Heart left ventricle (tissue), 13 donors: Measurements from ENCODE around the gene CDC42SE2.

Experiments
- CTCF ChIP-seq, 12 donors: fragments of 200-600 bp; sonication (generic) in 4 of 12; IDR thresholded peaks; one replicate each; pipeline versions ENCODE4 v1.5.0 to v1.8.0; 2018 to 2022; ENCODE audit warnings: antibody characterized with exemption in 12 of 12, mild to moderate bottlenecking in 5 of 12
- POLR2A ChIP-seq, 2 donors: fragments of 450-650 bp; IDR thresholded peaks; one replicate each; pipeline ENCODE4 v1.6.1; 2017; ENCODE audit warnings: antibody characterized with exemption in 2 of 2, mild to moderate bottlenecking in 2 of 2, moderate library complexity in 2 of 2
- donor health status: ischemic (EF 13 %, LVEDD 7.1; RV severe dilation, severe dysfunction).
- donor health status: DM: no; HTN: yes; CAD: no.
- donor health status: DM: no; HTN: no; CAD: no.
- donor health status: ischemic (EF 25% LVEDD 6.9; RV normal size, moderate dysfunction).
- donor health status: ischemic (EF 25% LVEDD 5.7; RV mildly dilated, moderate dysfunction).
- donor health status: ischemic (EF 35%, LVEDD 5.7; RV mildly dilated, moderate dysfunction).
- donor health status: nonischemic (EF 11% LVEDD 7.7; RV severe dilation, severe dysfunction).
- donor health status: DM: yes; HTN: yes; CAD: no.
- donor health status: PGD.
- donor health status: ischemic (EF 29% LVEDD 5.4; RV normal size, mild dysfunction).
- donor health status: nonischemic (EF 23%, LVEDD 6.1; RV moderate dilation, normal function).

GRCh38 chr5:131405674-131406073 is 141.8 kb downstream of the CDC42SE2 start:
- TF ChIP-seq CTCF (IDR thresholded peaks at IDR 0.05) (no peak), POLR2A (IDR thresholded peaks at IDR 0.05) (no peak)
